Measurements from ENCODE around the gene VPS16.

GRCh38 chr20:2849529-2849928 is 9.0 kb downstream of the VPS16 start:
- TF ChIP-seq CTCF (IDR thresholded peaks at IDR 0.05; ENCODE audit: low read depth, low read length): no peak
- TF ChIP-seq POLR2A (IDR thresholded peaks at IDR 0.05; ENCODE audit: extremely low read depth, insufficient read length): no peak
- no peak for TF ChIP-seq MYC (IDR thresholded peaks at IDR 0.05; ENCODE audit: low read depth, low read length)
